HG03354 (cell line): ENCODE results near the gene SRF.
A peak's percentile ranks its signal among the peaks of the same experiment; 100 is the strongest.

Experiments
- ATAC-seq: cut with Tn5 transposase; IDR thresholded peaks from one replicate; pipeline ENCODE4 v1.9.1; 2021; ENCODE audit warnings: mild to moderate bottlenecking; ENCODE audit not compliant: unreplicated experiment, poor library complexity, severe bottlenecking

SRF gene

DNA sequence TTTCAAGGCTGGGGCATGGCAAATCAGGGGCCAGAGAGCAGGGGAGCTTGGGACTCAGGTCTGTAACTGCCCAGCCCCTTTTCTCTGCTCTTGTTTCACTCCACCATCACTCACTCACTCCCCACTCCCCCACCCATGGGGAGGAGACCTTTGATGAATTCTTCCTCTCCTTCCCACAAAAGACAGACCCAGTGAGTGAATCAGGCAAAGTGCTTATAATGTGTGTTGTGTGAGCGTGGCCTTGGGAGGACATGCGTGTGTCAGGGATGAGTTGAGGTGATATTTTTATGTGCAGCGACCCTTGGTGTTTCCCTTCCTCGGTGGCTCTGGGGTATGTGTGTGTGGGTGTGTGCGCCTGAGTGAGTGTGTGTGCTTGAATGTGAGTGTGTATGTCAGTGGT, 9.9 kb downstream of the SRF start:
- no peak for ATAC-seq

DNA sequence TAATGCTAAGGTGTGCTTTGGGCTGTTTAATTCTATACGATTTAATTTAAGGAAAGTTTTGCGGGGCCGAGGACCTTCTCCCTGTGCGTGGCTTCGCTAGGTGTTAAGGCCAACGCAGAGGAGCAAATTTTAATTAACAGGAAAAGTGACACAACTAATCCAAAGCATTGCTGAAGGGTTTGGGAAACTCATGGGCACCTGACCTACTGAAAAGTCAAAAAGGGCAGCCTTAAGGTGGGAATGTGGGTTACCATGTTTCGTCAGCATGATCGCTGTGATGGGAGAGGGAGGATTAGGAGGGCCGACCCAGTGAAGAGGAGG, 10.5 kb downstream of the SRF start:
- ATAC-seq, result no peak

DNA sequence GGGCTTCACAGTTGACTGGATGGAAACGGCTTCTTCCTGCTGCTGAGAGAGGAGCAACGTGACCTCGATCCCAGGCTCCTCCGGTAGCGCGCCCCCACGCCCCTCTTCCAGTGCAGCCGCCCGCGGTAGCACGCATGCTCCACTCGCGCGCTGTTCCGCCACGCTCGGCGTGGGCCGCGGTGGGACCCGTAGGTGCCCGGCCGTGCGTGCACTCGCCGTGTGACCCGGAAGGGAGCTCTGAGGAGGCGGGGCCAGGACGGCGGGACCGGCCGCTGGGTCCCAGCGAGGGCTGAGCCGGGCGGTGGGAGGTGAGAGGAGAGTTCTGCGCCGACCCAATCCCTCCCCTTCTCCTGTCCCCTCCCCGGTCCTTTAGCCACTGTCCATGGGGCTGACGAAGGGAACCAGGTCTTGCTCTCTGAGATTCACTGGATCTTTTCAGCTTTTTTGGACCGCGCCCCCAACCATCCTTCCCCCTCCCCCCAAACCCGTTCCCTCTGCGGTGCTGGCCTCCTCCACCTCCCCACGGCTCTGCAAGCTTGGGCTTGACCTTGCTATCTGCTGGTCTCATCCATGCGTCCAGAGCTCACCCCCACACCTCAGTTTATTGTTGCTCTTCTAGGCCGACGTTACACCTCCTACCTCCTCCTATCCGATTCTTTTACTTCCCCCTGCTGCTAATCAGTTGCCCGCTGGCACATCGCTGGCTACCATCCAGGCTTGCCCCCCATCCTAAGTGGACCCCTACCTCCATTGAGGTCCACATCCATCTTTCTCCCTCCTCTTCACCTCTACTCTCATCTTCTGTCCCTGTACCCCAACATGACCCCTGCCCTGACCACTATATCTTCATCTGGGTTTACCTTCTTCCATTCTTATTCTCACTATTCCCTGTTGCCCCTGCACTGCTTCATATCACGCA, 11.1 kb downstream of the SRF start, which contains the start of gene CUL9:
TSS of gene CUL9 (plus strand) at position 255 of the 919 bp plus-strand sequence. CDS start 2,115 bp downstream, outside the sequence.
- ATAC-seq, result peak; percentile 96

DNA sequence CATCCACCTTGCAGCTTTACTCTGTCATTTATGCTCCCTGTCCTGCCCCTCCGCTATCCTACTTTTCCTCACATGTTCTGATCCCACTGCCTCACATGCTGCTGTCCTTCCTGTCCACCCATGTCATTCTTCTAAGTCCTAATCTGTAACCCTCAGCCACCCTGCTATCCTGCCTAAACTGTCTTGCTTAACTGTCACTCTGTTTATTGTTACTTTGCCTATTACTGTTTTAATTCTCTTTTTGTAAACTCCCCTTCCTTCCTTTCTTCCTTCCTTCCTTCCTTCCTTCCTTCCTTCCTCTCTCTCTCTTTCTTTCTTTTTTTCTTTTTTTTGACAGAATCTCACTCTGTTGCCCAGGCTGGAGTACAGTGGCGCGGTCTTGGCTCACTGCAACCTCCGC, 12.4 kb downstream of the SRF start:
- no peak for ATAC-seq

DNA sequence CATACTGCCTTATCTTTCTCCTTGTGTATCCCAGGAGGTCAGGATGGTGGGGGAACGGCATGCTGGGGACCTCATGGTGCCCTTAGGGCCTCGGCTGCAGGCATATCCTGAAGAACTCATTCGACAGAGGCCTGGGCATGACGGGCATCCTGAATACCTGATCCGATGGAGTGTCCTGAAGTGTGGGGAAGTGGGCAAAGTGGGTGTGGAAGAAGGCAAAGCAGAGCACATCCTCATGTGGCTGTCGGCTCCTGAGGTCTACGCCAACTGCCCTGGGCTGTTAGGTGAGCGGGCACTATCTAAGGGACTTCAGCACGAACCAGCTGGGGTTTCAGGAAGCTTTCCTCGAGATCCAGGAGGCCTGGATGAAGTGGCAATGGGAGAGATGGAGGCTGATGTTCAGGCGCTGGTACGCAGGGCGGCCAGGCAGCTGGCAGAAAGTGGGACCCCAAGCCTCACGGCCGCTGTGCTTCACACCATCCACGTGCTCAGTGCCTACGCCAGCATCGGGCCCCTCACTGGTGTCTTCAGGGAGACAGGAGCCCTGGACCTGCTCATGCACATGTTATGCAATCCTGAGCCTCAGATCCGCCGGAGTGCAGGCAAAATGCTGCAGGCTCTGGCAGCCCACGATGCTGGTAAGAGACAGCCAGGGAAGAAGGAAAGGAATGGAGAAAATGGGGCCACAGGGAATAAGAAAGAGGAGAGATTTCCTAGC, 13.4 kb downstream of the SRF start:
- ATAC-seq, result no peak

DNA sequence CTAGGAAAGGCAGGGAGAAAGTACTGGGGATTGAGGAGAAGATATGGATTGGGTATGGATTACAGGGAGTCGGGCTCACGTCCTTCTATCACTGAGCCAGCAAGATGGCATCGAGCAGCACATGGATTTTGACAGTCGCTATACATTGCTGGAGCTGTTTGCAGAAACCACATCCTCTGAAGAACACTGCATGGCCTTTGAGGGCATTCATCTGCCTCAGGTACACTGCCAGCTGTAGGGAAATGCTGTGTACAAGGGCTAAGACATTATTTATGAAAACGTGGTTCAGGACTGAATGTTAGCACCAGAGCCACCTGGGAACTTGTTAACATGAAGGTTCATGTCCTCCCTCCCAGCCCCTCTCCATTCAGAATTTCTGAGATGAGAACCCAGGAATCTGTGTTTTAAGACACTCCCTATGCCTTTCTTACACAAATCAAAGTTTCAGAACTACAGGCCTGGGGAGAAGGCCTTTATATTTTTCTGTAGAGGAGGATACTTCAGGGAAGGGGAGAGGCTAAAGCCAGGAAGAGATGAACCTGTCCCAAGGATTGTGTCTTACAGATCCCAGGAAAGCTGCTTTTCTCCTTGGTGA, 14.4 kb downstream of the SRF start:
- no peak for ATAC-seq

DNA sequence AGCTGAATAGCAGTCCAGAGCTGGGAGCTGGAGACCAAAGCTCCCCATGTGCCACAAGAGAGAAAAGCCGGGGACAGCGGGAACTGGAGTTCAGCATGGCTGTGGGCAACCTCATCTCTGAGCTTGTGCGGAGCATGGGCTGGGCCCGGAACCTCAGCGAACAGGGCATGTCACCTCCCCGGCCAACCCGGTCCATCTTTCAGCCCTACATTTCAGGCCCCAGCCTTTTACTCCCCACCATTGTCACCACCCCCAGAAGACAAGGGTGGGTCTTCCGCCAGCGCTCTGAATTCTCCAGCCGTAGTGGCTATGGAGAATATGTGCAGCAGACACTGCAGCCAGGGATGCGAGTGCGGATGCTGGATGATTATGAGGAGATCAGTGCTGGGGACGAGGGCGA, 14.9 kb downstream of the SRF start:
- ATAC-seq, result no peak

DNA sequence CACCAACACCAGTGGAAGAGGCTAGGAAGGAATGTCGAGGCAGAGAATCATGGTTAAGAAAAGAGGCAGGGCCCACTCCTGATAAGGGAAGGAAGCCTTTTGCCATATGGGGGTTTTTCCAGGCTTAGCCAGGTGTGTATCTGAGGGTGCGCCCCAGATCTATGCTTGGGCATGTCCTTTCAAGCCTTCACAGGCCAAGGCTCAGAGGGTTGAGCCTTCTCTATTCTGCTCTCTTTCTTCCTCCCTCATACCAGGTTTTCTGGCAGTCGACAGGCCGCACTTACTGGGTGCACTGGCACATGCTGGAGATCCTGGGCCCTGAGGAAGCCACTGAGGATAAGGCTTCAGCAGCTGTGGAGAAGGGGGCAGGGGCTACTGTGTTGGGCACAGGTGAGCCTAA, 15.6 kb downstream of the SRF start:
- ATAC-seq, result no peak

DNA sequence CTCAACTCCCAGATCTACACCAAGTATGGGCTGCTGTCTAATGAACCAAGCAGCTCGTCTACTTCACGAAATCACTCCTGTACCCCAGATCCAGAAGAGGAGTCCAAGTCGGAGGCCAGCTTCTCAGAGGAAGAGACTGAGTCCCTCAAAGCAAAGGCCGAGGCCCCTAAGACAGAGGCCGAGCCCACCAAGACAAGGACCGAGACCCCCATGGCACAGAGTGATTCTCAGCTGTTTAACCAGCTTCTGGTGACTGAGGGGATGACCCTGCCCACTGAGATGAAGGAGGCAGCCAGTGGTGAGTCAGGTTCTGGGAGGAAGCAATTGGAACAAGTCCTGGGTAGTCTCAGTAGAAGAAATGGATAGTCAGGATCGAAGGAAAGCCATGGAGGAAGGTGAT, 16.8 kb downstream of the SRF start:
- ATAC-seq, result no peak

DNA sequence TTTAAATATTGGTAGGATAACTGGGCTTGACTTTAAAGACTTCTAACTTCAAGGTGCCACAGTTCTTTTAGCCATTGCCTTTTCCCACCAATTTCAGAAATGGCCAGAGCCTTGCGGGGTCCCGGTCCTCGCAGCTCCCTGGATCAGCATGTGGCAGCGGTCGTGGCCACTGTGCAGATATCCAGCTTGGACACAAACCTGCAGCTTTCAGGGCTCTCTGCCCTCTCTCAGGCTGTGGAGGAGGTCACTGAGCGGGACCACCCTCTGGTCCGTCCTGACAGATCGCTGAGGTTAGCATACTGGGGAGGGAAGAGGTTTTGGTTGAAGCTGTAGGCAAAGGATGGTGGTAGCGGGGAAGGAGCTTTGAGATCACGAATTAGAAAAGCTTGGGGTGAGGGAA, 17.4 kb downstream of the SRF start:
- ATAC-seq, result no peak

DNA sequence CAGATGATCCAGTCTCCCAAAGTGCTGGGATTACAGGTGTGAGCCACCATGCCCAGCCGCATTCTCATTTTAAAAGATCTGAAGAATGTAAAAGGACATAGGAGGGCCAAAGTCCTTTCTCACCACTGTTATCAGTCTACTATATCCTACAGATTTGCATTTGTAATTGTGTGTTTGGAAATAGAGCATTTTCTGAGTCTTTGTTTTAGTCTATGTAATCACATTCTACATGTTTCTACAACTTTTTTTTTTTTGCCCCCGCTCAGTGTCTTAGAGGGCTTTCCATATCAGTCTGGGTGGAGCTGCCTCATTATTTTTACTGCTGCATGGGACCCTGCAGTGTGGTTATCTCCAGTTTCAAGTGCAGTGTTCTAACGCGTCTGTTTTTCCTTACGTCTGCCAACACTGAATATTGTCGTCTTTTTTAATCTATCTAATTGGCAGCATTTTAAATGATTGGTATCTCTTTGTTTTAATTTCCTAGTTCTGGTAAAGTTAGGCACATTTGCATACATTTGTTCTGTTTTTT, 18.8 kb downstream of the SRF start:
- no peak for ATAC-seq

DNA sequence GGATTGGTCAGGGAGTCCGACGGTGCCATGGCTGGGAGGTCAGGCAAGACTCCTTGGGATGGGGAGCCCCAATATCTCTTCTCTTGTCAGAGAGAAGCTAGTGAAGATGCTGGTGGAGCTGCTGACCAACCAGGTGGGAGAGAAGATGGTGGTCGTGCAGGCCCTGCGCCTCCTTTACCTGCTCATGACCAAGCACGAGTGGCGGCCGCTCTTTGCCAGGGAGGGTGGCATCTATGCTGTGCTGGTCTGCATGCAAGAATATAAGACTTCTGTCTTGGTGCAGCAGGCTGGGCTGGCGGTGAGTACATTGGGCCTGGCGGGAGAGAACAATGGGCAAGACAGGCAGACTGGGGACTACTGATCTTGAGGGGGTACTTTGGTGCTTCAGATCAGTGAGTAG, 21.8 kb downstream of the SRF start:
- no peak for ATAC-seq

DNA sequence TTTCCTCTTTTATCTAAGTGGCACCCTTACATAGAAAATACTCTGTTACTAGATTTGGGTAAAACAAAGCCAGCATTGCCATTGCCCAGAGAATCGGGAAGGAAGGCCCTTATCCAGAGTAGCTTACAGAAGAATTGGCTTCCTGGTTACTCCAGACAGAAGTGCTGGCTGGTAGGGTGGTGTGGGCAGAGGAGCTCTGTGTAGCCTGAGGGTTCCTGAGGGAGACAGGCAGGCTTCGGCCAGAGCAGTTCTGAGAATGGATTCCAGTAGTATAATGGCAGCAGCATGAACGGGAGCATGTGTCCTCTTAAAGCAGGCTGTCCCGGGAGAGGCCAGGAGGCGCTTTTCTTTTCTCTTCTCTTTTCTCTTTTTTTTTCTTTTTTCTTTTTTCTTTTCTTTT, 22.9 kb downstream of the SRF start:
- no peak for ATAC-seq

DNA sequence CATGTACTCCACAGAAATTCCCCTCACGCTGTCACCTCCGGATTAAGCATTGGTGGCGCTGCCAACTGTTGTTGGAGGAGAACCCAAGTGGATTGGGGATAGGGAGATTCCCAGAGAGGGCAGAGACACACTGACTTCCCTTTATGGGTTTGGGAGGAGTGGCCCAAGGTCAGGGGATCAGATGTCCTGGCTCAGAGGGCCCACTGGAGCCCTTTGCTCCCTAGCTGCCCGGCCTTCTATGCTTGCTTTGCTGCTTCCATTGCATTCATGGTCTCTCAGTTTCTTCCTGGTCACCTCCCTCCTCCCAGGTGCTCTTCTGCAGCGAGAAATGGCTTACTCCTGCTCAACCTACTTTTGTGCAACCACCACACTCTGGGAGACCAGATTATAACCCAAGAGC, 25.3 kb downstream of the SRF start:
- ATAC-seq, result no peak

DNA sequence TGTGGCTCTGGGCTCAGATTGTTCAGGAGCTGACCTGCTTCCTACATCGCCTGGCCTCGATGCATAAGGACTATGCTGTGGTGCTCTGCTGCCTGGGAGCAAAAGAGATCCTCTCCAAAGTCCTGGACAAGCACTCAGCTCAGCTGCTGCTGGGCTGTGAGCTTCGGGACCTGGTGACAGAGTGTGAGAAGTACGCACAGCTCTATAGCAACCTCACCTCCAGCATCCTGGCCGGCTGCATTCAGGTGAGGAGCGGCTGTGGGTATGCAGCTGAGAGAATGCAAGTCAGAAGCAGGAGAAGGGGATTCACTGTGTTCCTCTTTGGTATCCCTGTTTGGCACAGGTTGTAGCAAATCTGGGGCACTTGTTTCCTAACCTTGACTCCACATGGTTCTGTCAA, 28.8 kb downstream of the SRF start:
- no peak for ATAC-seq

DNA sequence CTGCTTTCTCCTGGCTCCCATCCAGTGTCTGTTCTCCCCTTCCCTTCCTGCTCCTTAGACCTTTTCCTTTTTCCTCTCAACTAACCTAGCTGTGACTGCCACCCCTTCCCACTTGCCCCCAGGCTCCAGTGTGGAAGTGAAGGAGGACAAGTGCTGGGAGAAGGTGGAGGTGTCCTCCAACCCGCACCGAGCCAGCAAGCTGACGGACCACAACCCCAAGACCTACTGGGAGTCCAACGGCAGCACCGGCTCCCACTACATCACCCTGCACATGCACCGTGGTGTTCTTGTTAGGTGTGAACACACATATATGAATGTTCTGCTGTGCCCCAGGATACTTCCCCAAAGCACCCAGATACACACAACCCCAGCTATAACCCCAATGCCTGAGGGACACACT, 29.5 kb downstream of the SRF start:
- no peak for ATAC-seq

DNA sequence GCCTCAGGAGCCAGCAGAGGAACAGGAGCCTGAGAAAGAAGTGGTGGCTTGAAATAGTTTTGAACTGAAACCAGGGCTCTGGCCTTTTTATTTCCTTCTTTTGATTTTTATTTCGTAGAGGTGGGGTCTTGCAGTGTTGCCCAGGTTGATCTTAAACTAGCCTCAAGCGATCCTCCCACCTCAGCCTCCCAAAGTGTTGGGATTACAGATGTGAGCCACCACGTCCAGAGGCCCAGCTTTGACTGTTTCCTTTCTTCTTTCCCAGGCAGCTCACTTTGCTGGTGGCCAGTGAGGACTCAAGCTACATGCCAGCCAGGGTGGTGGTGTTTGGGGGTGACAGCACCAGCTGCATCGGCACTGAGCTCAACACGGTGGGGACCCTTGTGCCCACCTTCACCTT, 31.4 kb downstream of the SRF start:
- ATAC-seq, result no peak

DNA sequence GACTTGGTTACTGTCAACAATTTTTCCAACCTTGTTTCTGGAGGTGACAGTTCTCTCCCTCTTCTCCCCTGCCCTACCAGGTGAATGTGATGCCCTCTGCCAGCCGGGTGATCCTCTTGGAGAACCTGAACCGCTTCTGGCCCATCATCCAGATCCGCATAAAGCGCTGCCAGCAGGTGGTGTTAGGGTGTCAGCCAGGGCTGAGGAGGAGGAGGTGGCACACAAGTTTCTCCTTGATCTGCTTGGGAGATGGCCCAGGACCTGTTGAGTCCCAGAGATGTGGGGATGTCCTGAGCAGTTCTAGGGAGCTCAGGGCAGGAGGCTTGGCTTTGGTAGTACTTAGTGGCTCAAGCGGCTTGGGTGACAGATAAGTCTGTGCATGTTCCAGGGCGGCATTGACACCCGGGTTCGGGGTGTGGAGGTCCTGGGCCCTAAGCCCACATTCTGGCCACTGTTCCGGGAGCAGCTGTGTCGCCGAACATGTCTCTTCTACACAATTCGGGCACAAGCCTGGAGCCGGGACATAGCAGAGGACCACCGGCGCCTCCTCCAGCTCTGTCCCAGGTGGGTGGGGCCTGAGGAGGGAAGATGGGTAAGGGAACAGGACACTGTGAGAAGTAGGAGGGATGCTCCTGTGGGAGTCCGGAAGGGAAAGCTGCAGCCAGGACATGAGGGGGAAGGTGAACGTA, 32.1 kb downstream of the SRF start:
- ATAC-seq, result no peak

DNA sequence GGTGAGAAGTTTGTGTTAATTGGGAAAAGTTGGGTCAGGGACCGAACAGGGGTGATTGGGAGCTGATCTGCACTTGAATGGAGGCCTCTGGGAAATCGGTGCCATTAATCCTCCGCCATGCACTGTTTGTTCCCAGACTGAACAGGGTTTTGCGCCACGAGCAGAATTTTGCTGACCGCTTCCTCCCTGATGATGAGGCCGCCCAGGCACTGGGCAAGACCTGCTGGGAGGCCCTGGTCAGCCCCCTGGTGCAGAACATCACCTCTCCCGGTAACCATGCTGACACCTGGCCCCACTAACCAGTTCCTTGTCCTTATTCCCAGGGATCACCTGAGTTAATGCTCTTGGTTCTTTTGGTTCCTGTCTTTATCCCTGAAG, 32.6 kb downstream of the SRF start:
- no peak for ATAC-seq
